GM19468 (cell line): Measurements from ENCODE around the gene MAPK14.
"Not testable (repeated sequence)": the region's sequence is repeated elsewhere in the genome, so short reads cannot be mapped to it uniquely, and the experiment has no call there.

Experiments
- ATAC-seq: cut with Tn5 transposase; IDR thresholded peaks from one replicate; pipeline ENCODE4 v1.9.1; 2021; ENCODE audit warnings: mild to moderate bottlenecking, moderate library complexity, moderate number of reproducible peaks; ENCODE audit not compliant: unreplicated experiment; ENCODE audit errors: extremely low read depth

Gene MAPK14

DNA sequence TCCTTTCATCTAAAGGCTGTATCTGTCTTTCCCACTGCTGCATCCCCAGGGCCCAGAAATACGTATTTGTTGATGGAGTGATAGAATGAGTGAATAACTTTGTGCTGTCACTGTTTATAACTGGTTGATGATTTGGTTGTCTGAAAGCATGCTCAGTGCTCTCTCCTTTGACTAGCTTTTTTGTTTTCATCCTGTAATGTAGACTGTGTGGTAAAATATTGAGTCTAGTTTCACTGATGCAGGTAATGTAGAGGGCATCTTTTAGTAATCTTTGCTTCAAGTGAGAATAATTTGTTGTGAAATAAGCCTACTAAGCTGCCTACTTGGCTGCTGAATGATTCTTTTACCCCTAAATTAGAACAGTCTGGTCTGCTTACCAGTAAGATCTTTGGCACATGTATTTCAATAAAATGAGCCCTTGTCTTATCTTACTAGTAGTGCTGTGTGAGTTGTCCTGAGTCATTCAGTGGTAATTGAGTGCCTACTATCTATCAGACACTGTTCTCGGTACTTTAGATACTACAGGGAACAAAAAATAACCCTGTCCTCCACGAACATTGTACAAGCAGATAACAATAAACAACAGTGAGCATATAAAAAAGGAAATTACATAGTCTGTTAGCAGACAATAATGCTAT is 39.9 kb downstream of the MAPK14 start:
- ATAC-seq = no peak

DNA sequence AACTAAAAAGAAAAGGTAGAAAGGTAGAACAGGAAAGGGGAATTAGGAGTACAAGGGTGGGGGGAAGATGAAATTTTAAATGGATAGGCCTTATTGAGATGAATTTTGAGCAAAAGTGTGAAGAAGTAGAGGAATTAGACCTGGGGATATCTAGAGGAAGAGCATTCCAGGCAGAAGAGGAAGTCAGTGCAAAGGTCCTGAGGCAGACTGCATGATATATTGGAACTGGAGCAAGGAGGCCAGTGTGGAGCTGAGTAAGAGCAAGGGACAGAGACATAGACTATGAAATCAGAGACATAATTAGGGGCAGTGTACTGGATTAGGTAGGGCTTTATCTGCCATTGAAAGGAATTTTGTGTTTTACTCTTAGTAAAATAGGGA is 40.4 kb downstream of the MAPK14 start:
- ATAC-seq = no peak

DNA sequence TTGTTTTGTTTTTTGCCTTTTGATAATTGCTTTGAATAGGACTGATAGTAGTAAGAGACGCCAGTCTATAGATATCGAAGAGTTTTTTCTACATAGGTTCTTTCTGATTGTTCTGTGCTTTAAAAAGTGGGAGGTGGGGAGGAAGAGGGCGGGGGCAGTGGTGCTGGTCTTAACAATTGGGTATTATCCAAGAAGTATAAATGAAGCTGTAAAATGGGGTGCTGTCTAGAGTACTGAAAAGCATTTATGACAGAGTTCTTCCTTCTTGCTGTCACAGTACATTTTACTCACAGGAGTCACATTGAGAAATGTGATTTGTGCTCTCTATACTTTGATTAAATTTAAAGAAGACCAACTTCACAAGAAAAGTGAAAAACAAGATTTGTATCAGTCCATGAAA is 41.0 kb downstream of the MAPK14 start:
- ATAC-seq = no peak

DNA sequence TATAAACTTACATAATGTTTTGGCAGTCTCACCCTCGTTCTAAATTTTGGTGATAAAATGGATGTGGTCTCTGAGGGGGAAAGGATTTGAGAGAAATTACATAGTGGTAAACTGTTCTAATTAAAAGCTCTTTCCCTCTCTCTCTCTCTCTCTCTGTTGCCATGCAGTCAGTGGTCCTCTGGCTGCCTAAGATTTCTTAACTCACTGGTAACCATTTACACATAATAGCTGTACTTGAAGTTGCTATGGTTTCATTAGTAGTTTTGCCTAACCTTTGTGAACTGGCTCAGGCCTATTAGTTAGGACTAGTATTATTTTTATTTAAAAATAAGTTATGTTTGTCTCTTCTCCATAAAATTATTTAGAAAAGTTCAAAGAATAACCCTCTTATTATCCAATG is 42.0 kb downstream of the MAPK14 start:
- ATAC-seq = no peak

DNA sequence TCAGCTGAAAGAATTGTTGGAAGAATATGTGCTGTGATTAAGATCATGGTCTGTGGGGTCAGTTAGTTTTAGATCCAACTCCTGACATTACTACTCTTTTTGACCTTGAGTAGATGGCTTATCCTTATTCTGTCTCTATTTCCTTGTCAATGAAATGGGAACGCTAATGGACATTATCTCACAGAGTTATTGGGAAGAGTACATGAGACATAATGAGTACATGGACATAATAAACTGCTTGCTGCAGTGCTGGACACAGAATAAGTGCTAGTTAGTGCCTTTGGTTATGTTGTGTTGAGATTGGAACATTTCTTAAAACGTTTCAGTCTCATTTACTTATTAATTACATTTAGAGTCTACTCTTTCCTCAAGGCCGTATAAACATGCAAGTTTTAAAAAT is 42.6 kb downstream of the MAPK14 start:
- no peak for ATAC-seq

DNA sequence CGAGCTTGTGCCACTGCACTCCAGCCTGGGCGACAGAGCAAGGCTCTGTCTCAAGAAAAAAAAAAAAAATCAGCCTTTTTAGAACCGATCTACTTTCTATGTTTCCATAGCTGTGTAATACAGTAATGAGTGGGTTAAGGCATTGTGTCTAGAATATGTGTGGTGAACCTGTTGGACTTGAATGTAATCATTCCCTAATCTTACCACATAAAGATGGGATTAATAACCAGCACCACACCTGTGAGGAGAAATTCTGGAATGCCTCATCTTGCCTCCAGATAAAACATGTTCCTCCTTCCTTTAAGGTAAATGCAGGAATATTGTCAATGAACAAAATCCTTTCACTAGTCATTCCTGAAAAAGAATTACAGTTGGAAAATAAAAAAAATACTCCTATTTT is 43.7 kb downstream of the MAPK14 start:
- no peak for ATAC-seq

DNA sequence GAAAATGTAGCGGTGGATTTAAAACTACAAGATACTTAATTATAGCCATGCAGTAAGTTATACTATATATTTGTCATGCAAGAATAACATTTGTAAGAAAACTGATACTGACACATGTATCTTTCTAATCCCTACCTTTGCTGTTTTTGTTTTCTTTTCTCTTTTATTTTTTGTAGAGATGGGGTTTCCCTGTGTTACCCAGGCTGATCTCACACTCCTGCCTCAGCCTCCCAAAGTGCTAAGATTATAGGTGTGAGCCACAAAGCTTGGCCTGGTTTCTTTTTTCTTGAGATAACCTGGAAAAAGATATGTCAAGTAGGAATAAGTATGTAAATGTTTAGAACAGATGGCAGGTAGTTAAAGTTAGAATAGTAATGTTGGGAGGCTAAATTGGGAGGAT is 44.1 kb downstream of the MAPK14 start:
- ATAC-seq = no peak

DNA sequence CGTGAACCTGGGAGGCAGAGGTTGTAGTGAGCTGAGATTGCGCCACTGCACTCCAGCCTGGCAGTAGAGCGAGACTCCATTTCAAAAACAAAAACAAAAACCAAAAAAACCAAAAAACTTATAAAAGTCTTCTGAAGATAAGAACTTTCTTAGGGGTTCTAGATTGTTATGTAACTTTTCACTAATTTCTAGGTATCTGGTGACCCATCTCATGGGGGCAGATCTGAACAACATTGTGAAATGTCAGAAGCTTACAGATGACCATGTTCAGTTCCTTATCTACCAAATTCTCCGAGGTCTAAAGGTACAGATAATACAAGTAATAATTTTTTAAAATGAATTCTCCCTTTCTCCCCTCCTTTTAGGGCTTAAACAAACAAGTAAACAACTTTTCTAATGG is 45.1 kb downstream of the MAPK14 start:
- no peak for ATAC-seq

DNA sequence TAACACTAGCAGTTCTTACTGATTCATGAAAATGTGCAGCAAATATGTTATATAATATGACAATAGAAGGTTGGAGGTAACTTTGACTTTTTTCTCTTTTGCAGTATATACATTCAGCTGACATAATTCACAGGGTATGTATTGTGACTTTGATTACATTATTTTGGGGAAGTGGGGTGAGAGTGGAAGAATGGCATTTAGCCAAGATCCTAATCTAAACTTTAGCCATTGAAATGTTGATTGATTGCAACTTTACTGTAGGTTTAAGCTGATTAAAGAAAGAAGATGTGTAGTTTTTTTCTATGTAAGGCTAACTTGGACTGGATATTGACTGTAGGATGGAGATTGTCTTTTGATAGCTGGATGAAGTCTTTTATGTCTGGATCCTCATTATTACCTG is 46.0 kb downstream of the MAPK14 start:
- ATAC-seq = no peak

DNA sequence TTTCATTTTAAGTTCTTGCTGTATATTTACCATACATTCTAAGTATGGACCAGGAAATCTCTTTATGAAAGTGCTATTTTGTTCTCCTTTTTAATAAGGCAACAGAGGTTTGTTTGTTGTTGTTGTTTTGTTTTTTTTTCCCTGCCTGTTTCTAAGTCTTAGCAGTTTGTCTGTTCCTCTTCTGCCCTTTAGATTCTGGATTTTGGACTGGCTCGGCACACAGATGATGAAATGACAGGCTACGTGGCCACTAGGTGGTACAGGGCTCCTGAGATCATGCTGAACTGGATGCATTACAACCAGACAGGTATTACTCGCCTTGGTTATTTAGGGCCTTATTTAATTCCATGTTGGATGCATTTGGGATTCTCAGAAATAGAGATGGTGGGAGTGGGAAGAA is 48.0 kb downstream of the MAPK14 start:
- ATAC-seq = no peak

DNA sequence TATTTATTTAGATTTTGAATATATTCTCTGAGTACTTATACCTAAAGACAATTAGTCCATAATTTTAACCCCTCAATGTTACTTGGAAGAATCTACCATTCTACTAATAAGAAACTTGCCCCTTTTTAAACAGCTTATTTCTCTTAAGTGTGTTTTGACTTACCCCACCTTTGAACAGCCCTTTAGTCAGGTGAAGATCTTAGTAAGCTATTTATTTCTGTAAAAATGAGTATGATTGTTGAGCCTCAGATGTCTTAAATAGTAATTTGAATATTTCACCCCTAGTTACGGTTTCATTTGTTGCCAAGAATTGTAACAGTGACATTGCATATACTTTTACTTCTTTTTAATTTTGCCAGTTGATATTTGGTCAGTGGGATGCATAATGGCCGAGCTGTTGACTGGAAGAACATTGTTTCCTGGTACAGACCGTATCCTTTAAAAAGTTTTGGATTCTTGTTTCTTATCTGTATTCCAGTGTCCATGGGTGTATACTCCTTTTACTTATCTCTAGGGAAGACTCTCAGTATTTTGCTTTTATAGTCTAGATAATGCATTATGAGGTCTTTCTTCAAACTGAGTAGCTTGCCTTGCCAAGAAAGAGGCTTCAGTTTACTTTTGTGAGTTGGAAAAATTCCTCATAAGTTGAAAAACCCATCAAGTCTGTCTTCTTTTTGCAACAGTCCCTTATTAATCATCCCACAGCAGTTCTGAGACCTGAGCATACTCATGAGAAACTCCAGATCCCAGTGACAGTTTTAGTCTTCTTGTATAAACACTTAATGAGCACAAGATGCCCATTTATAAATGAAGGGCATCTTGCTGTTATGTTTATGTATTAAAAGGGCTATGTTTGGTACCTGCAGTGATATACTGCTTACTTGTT is 48.8 kb downstream of the MAPK14 start:
- ATAC-seq = no peak

DNA sequence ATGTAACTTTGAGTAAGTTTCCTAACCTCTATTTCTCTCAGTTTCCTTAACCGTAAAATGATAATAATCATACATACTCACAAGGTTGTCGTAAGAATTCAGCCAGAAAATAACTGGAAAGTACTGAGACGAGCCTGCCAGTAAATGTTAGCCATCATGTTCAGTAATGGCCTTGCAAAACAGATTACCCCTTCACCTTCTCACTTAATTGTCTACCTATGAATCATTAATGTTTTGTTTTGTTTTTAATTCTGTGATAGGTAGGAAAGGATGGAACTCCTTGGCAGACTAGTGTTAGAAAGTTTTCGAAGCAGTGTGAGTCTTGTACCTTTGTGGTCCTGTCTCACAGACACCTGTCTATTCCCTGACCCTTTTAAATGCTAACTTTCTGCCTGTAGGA is 50.6 kb downstream of the MAPK14 start:
- no peak for ATAC-seq

DNA sequence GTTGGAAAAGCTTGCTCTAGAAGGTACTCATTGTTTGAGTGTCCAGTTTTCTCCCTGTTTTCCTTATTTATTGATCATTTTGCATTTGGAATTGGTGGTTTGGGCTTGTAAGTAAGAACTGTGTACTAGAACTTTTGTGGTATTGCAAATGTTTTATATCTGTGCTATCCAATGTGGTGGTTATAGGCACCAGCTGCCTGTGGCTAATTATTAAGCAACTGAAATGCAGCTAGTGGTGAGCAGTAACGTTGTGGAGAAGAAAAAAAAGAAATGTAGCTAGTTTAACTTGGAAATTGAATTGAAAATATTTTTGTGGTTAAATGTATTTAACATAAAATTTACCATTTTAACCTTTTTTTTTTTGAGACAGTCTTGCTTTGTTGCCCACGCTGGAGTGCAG is 52.0 kb downstream of the MAPK14 start:
- ATAC-seq = no peak

DNA sequence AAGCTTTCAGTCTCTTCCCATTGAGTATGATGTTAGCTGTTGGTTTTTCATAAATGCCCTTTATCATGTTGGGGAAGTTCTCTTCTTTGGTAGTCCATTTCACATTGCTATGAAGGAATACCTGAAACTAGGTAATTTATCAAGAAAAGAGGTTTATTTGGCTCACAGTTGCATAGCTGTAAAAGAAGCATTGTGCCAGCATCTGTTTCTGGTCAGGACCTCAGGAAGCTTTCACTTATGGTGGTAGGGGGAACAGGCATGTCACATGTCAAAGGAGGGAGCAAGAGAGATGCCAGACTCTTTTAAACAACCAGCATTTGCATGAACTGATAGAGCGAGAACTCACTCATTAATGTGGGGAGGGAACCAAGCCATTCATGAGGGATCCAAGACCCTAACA is 54.7 kb downstream of the MAPK14 start:
- ATAC-seq = no peak

DNA sequence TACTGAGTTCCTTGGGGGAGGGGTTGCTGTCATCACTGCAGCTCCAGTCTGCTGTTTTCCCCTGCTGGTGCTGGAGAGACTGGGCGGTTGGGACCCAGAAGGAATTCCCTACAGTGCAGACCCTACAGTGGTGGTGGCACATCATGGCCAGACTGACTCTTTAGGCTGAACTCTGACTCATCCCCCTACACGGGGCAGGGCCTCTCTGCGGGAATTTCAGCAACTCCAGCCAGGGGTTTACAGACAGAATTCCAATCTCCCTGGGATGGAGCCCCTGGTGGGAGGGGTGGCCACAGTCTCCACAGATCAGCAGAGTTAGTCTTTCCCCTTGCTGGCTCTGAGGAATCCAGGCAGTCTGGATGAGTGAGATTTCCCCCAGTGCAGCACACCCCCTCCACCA is 55.8 kb downstream of the MAPK14 start:
- ATAC-seq = no peak

DNA sequence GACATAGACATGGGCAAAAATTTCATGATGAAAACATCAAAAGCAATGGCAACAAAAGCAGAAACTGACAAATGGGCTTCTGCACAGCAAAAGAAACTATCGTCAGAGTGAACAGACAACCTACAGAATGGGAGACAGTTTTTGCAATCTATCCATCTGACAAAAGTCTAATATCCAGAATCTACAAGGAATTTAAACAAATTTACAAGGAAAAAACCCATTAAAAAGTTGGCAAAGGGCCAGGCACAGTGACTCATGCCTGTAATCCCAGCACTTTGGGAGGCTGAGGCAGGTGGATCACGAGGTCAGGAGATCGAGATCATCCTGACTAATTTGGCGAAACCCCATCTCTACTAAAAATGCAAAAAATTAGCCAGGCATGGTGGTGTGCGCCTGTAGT is 60.6 kb downstream of the MAPK14 start:
- ATAC-seq = not testable (repeated sequence)

DNA sequence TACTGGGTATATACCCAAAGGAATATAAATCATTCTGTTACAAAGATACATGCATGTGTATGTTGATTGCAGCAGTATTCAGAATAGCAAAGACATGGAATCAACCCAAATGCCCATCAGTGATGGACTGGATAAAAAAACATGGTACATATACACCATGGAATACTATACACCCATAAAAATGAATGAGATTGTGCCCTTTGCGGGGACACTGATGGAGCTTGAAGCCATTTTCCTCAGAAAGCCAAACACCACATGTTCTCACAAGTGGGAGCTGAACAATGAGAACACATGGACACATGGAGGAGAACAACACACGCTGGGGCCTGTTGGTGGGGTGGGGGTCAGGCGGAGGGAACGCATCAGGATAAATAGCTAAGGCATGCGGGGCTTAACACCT is 61.4 kb downstream of the MAPK14 start:
- ATAC-seq = no peak

DNA sequence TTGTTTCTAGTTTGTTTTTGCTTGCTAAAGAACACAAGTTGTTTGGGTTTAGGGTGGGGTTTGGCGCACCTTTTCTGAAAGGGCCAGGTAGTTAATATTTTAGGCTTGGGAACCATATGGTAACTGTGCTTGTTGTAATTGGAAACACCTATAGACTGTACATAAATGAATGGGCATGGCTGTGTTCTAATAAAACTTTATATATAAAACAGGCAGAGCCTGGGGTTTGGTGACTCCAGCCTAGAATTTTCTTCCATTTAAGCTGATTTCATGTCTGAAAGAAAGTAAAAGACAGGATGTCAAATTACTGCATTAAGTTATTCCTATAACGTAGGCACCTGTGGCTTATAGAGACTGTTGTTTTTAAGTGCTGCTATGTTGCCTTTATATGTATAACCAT is 66.6 kb downstream of the MAPK14 start:
- no peak for ATAC-seq

DNA sequence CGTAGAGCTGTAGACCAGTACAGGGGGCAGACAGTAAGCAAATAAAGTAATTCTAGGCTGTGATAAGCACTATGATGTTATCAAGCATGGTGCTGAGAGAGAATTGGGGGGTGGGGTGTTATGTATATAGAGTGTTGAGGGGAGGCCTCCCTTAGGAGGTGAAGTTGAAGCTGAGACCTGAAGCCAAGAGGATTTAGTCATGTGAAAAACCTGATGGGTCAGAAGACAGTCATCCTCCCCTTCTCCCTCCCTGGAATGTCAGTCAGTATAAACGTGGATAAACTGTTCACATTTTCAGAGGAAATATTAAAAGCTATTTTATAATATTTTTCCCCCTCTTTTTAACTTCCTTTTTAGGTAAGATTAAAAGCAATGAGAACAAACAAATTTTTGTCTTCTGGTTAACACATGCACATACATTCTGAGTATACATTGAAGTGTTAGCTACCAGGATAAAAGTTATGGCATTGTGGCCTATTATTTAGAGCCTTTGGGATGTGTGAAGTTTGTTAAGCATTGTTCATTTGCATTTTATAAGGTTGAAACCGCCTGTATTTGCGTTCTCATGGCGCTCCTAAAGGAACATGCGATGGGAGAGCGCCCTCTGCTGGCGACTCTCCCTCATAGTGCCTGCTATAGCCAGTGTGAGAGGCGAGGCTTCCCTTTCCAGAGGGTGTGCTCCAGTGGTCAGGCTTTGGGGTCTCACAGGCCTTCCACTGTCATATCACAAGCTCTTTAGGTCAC is 67.3 kb downstream of the MAPK14 start:
- peak; percentile 52 for ATAC-seq

DNA sequence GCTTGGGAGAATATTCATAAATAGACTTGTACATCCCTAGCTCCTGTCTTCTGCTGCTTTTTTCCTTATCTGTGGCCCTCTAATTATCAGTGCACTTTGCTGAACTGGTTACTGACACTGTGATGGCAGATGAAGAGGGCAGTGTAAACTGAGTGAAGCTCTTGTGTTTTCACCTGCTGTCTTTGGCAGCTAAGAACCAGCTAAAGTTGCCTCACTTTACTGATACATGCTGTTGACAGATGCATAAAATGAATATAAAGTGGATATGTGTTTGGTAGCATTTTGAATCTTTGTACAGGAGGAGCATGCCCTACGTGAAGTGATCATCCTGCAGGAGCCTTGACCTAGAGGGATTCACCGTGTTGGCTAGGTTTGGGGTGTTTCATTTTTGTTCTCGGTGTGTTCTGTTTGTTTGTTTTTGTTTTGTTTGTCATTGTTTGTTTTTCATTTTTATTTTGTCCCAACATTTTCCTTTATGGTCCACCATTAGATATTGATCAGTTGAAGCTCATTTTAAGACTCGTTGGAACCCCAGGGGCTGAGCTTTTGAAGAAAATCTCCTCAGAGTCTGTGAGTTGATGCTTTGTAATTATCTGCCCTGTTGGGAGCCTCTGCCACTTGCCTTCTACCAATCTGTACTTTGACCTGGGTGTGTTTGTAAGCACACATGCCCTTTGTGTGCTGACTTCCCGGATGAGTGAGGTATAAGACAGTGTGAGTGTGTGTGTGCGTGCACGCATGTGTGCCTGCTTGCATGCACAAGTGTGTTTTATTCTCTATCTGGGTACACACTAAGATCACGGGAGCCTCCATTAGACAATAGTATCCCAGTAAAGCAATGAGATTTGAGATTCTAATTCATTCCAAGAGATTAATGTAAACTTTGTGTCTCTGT is 68.1 kb downstream of the MAPK14 start:
- no peak for ATAC-seq
